ENCODE measurements around the gene RRM1. TPM values are rescaled to one million over a fixed set of nuclear protein-coding genes. Genes with fewer than 3 reads are reported as not detected.
"Not testable (repeated sequence)": the region's sequence is repeated elsewhere in the genome, so short reads cannot be mapped to it uniquely, and the experiment has no call there.

The RRM1 gene
- total RNA-seq, 1 experiment from 2014 or later = 68.1 TPM

DNA sequence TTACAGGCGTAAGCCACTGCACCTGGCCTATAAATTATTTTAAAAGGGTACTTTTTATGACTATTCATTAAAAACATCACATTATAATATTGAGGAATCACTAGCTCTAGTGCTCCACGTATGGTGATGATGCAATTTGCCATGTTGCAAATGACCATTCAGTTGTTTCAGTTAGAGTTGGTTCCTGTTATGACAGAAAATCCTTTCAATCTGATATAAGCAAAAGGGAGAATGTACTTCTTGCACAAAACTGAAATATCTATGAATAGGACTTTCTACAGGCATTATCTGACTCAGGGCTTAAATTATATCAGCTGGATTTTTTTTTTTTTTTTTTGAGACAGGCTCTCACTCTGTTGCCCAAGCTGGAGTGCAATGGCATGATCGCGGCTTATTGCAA is 45.6 kb upstream of the RRM1 start:
- Histone ChIP-seq H2AFZ (no peak overlapping the region), H3K9me3 (ENCODE audit: insufficient read depth, low read depth) (no peaks in the 10 kb centered on the region), H3K4me3 (no peak overlapping the region), H3K36me3 (ENCODE audit: low read depth) (no peaks in the 10 kb centered on the region), H3K27me3 (ENCODE audit: insufficient read depth, low read depth) (no peaks in the 10 kb centered on the region), H3F3A (ENCODE audit: insufficient read depth, low read depth) (no peaks in the 10 kb centered on the region), H3K79me2 (ENCODE audit: low read depth) (no peaks in the 10 kb centered on the region), H3K4me2 (no peak overlapping the region), H3K9me2 (ENCODE audit: insufficient read depth) (no peaks in the 10 kb centered on the region), H3K4me1 (replicated peaks; ENCODE audit: insufficient read depth) (no peaks in the 10 kb centered on the region), H3K27ac (no peak overlapping the region), H4K20me1 (ENCODE audit: insufficient read depth) (no peaks in the 10 kb centered on the region)
- TF ChIP-seq, protein P1, sequence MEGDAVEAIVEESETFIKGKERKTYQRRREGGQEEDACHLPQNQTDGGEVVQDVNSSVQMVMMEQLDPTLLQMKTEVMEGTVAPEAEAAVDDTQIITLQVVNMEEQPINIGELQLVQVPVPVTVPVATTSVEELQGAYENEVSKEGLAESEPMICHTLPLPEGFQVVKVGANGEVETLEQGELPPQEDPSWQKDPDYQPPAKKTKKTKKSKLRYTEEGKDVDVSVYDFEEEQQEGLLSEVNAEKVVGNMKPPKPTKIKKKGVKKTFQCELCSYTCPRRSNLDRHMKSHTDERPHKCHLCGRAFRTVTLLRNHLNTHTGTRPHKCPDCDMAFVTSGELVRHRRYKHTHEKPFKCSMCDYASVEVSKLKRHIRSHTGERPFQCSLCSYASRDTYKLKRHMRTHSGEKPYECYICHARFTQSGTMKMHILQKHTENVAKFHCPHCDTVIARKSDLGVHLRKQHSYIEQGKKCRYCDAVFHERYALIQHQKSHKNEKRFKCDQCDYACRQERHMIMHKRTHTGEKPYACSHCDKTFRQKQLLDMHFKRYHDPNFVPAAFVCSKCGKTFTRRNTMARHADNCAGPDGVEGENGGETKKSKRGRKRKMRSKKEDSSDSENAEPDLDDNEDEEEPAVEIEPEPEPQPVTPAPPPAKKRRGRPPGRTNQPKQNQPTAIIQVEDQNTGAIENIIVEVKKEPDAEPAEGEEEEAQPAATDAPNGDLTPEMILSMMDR (conservative IDR thresholded peaks at IDR 0.05) = no peak
- no peak for TF ChIP-seq EZH2 (IDR thresholded peaks at IDR 0.05; ENCODE audit: low read depth)
- no peak for DNase-seq
- intact Hi-C loops (cut with micrococcal nuclease; ENCODE audit: unreplicated experiment) = no loop called here
- CTCF ChIA-PET = no interaction called here
- no TSS peak for BruUV-seq (replicated peaks)
- POLR2A ChIA-PET (ENCODE audit: unreplicated experiment) = no interaction called here

DNA sequence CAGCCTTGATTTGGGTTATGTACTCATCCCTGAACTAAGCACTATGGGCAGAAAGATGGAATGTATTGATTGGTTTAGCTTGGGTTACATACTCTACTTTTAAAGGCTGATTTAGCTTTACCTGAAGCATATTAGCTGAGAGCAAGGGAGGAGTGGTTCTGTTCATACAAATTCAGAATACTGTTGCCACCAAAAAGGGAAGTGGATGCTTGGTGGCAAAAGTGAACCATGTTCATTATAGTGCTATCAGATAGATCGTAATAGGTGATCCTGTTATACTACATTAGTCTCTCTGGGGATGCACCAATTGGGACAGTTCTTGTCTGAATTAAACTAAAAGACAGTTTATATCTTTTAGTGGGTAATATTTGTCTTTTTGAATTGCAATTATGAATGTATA is 44.5 kb upstream of the RRM1 start:
- ChIA-PET CTCF (no interaction called here), POLR2A (ENCODE audit: unreplicated experiment) (no interaction called here)
- Histone ChIP-seq H3K79me2 (ENCODE audit: low read depth) (no peaks in the 10 kb centered on the region), H3K27ac (no peak overlapping the region), H3K27me3 (ENCODE audit: insufficient read depth, low read depth) (no peaks in the 10 kb centered on the region), H3K9me3 (ENCODE audit: insufficient read depth, low read depth) (no peaks in the 10 kb centered on the region), H3K4me2 (no peak overlapping the region), H2AFZ (no peak overlapping the region), H3K9me2 (ENCODE audit: insufficient read depth) (no peaks in the 10 kb centered on the region), H3K4me3 (no peak overlapping the region), H3K36me3 (ENCODE audit: low read depth) (no peaks in the 10 kb centered on the region), H4K20me1 (ENCODE audit: insufficient read depth) (no peaks in the 10 kb centered on the region), H3K4me1 (replicated peaks; ENCODE audit: insufficient read depth) (no peaks in the 10 kb centered on the region), H3F3A (ENCODE audit: insufficient read depth, low read depth) (no peaks in the 10 kb centered on the region)
- no peak for TF ChIP-seq EZH2 (IDR thresholded peaks at IDR 0.05; ENCODE audit: low read depth)
- TF ChIP-seq, protein P1 (conservative IDR thresholded peaks at IDR 0.05) = no peak
- no TSS peak for BruUV-seq (replicated peaks)
- intact Hi-C loops (cut with micrococcal nuclease; ENCODE audit: unreplicated experiment) = no loop called here
- DNase-seq = no peak

DNA sequence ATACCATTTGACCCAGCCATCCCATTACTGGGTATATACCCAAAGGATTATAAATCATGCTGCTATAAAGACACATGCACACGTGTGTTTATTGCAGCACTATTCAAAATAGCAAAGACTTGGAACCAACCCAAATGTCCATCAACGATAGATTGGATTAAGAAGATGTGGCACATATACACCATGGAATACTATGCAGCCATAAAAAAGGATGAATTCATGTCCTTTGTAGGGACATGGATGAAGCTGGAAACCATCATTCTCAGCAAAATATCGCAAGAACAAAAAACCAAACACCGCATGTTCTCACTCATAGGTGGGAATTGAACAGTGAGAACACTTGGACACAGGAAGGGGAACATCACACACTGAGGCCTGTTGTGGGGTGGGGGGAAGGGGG is 41.4 kb upstream of the RRM1 start:
- H3K27me3 ChIP-seq (ENCODE audit: insufficient read depth, low read depth); H3K4me3 ChIP-seq; H2AFZ ChIP-seq; H3K9me2 ChIP-seq (ENCODE audit: insufficient read depth); H4K20me1 ChIP-seq (ENCODE audit: insufficient read depth); BruUV-seq (replicated peaks); CTCF ChIA-PET; H3F3A ChIP-seq (ENCODE audit: insufficient read depth, low read depth); H3K9me3 ChIP-seq (ENCODE audit: insufficient read depth, low read depth); H3K79me2 ChIP-seq (ENCODE audit: low read depth); POLR2A ChIA-PET (ENCODE audit: unreplicated experiment); DNase-seq; H3K27ac ChIP-seq; H3K4me1 ChIP-seq (replicated peaks; ENCODE audit: insufficient read depth); H3K4me2 ChIP-seq; intact Hi-C loops (cut with micrococcal nuclease; ENCODE audit: unreplicated experiment); H3K36me3 ChIP-seq (ENCODE audit: low read depth): not testable (repeated sequence)

DNA sequence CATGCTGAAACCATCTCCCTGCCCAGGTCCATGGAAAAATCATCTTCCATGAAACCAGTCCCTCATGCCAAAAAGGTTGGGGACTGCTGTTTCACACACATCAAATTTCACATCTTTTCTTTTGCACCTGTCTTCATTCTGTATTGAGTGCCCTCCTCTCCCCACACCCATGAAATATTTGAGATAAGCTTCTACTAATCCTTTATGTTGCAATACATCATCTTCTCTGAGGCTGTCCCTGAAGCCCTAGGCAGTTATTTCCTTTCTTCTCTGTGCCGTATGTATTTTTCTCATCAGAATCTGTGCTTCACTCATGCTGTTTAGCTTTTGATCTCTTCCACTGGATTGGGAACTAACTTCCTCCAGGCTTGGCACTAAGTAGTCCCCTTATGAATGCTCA is 40.0 kb upstream of the RRM1 start:
- no peak for DNase-seq
- no peak overlapping the region for H3K4me2 ChIP-seq
- H3K36me3 ChIP-seq (ENCODE audit: low read depth) = no peaks in the 10 kb centered on the region
- TF ChIP-seq, protein P1 (conservative IDR thresholded peaks at IDR 0.05) = no peak
- TF ChIP-seq EZH2 (IDR thresholded peaks at IDR 0.05; ENCODE audit: low read depth) = no peak
- no peak overlapping the region for H3K4me3 ChIP-seq
- POLR2A ChIA-PET (ENCODE audit: unreplicated experiment) = no interaction called here
- no TSS peak for BruUV-seq (replicated peaks)
- H2AFZ ChIP-seq = no peak overlapping the region
- intact Hi-C loops (cut with micrococcal nuclease; ENCODE audit: unreplicated experiment) = no loop called here
- no peaks in the 10 kb centered on the region for H3K27me3 ChIP-seq (ENCODE audit: insufficient read depth, low read depth)
- H3K79me2 ChIP-seq (ENCODE audit: low read depth) = no peaks in the 10 kb centered on the region
- H3K9me2 ChIP-seq (ENCODE audit: insufficient read depth) = no peaks in the 10 kb centered on the region
- H3F3A ChIP-seq (ENCODE audit: insufficient read depth, low read depth) = no peaks in the 10 kb centered on the region
- H3K4me1 ChIP-seq (replicated peaks; ENCODE audit: insufficient read depth) = no peaks in the 10 kb centered on the region
- H3K9me3 ChIP-seq (ENCODE audit: insufficient read depth, low read depth) = no peaks in the 10 kb centered on the region
- no peaks in the 10 kb centered on the region for H4K20me1 ChIP-seq (ENCODE audit: insufficient read depth)
- CTCF ChIA-PET = no interaction called here
- no peak overlapping the region for H3K27ac ChIP-seq
